GM21786 (cell line): ENCODE measurements around the gene CREG2.

Source experiments
- ATAC-seq: cut with Tn5 transposase; IDR thresholded peaks from one replicate; pipeline ENCODE4 v1.9.1; 2021; ENCODE audit not compliant: unreplicated experiment

CREG2 gene

GRCh38 chr2:101409699-101410098 is 22.4 kb upstream of the CREG2 start:
- ATAC-seq, result no peak

GRCh38 chr2:101408925-101409324 is 21.6 kb upstream of the CREG2 start:
- no peak for ATAC-seq

DNA sequence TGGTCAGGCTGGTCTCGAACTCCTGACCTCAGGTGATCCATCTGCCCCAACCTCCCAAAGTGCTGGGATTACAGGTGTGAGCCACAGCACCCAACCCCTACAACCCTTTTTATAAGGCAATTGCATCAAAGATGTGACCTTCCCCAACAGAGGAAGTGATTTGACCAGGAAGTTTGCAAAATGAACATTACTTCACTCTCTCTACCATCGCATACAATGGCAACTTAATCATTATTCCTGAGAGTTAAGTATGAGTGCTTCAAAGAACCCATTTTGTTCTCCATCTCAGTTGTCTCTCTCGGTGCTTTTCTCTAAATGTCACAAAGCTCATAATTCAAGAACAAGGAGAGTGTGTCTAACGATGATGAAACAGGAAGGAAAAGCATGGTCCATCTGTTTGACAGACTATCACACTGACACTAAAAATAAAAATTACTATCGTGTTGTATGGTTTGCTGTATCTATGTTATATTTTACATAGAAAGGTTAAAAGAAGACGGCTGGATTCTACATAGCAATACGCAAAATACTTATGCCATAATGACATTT is 18.1 kb upstream of the CREG2 start:
- ATAC-seq, result no peak

GRCh38 chr2:101403745-101404144 is 16.4 kb upstream of the CREG2 start:
- ATAC-seq, result no peak

DNA sequence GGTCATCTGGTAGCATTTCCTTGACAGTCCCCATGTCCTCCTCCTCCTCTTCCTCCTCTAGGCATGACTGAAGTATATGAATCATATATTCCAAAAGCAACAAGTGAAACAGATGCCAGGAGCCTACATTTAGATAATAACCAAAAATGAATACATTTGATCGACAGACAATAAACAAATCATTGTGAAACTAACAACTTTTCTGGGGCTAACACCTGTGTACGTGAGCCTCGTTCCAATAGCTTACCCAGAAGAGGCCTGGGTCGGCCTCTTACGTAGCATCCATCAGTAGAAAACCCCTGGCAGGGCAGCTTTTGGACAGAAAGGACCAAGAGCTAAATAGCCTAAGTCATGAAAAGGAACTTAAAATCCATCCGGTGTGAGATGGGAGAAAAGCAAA is 15.3 kb upstream of the CREG2 start:
- ATAC-seq, result no peak

DNA sequence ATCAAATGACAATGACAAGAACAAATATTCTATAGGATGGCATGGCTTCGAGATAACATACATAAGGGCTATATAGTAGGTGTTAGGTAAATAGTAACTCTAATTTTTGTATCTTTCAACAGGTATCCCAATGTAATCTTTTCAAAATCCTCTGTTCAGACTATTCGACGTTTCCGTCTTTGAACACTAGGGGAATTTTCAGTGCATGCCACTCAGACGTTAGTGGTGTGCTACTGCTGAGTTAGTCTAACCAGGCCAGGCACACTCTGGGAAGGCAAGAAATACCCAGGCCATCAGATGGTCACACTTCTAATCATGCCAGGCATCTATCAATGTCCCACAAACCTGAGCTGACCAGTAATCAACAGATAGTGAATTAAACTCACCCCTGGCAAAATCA is 14.6 kb upstream of the CREG2 start:
- ATAC-seq, result no peak

GRCh38 chr2:101401326-101401665 is 14.0 kb upstream of the CREG2 start:
- no peak for ATAC-seq

- ATAC-seq, result no peak
These were observed 13.4 kb upstream of the CREG2 start for GRCh38 chr2:101400506-101401325.

DNA sequence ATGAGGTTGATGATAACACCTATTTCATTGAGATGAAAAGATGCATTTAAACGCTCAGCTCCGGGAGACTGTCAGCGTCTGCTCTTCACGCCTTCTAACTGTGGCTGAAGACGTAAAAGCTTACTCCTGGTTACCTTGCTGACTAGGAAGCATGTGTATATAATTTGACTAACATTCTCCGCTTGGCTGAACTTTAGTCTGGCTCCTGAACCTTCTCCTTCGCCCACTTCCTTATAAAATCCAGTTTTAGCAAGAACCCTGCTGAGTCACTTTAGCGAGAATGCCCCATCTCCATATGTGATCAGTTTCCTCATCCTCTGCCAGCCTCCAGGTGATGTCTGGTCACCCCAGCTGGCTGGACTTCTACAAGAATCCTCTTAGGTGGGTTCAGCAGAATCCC is 12.7 kb upstream of the CREG2 start:
- ATAC-seq, result no peak

DNA sequence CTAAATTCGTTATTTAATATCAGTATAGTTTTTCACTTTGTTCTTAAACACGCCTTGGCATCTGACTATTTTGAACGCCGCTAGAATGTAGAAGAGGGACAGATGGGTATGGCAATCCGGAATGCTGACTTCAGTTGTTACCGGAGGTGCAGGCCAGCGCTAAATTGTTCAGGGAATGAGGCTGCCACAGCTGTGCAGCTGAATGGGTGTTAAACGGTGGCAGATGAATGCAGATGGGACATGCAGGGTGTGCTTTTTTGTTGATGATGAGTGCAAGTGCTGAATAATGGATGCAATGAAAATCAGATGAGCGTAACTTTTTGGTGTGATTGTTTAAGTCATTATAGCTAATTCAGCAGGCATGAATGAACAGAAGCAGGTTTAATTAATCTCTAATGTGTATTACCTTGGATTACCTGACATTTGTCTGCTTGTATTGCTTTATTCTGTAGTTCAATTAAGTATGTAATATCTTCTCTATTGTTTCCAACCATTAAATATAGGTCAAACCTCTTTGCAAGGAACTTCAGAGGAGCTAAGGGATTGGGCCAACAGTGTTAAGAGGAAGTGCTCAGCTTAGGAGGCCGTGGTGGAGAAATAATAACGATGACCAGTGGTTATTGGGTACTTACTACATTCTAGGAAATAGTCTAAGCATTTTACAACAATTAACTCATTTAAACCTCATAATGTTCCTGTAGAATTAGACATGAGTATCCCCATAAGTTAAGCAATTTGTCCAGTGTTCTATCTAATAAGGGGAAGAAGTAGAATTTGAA is 11.9 kb upstream of the CREG2 start:
- ATAC-seq, result no peak

GRCh38 chr2:101398116-101398821 is 11.0 kb upstream of the CREG2 start:
- no peak for ATAC-seq

DNA sequence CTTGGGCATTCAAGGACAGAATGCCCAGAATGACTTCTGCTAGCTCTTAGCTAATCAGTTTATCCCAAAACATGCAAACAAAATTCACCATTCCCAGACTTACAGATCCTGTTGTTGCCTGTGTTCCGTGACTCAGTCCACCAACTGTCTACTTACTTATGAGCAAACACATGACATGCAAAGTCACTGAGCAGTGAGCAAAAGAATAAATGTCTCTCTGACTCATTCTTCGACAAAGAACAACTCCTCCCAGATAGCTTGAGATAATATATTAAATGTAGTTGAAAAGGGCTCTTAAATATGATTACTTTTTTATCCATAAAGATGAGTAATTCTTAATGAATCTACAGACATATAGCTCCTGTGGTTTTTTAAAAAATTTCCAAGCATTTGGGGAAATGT is 9.0 kb upstream of the CREG2 start:
- ATAC-seq, result no peak

DNA sequence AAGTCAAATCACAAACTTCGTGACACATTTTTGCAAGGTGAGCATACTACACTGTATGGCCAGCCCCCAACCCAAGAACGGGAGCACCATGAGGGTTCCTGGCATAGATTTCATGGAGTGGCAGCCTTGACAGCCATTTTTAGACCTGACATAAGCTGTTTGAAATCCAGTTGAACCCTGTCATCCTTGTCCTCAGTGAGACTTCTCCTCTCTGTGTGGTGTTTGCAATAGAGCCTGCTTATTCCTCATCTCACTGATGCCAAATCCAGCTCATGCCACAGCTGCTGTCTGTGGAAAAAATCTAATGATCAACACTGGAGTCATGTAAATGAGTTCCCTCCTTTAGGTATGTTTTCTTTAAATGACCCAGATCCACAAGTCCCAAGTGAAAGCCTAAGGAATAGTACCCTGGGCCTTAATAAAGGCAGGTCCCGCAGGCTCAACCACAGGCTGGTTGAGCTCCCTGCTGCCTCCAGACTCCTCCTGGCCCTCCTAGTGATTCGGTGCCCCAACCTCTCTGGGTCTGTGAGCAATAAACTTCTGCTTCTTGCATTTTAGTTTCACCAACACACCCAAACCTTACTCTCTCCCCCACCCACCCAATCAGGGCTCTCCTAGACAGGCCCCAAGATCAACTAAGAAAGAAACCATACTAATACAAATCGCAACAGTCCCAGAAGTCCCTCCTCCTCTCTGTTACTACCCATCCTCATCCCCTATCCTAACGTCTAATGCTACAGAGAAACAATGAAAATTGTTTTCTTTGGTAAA is 8.4 kb upstream of the CREG2 start:
- ATAC-seq, result no peak

GRCh38 chr2:101388232-101388631 is 929 bp upstream of the CREG2 start:
- ATAC-seq, result no peak

DNA sequence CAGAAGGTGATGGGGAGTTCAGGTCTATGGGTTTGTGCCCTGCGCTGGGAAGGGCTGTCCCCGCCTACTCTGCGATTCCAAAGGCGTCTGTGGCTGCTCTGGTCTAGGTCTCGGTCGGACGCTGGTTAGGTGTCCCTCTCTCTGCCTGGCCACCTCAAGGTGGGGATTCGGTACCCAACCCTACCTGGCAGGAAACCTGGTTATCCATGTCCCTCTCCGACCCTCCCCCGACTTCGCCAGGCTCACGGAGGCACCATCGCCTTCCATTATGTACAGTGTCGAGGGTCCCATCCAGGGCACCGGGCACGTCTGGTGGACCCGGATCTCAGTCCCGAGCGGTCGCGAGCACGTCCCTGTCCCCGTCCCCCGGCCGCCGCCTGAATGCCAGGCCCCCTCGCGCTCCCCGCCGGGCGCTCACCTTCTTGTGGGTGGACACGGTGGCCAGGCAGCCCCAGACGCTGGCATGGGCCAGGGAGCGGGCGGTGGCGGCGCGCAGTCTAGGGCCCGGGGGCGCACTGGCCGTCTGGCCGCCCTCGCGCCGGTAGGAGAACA is 628 bp downstream of the CREG2 start:
- no peak for ATAC-seq

DNA sequence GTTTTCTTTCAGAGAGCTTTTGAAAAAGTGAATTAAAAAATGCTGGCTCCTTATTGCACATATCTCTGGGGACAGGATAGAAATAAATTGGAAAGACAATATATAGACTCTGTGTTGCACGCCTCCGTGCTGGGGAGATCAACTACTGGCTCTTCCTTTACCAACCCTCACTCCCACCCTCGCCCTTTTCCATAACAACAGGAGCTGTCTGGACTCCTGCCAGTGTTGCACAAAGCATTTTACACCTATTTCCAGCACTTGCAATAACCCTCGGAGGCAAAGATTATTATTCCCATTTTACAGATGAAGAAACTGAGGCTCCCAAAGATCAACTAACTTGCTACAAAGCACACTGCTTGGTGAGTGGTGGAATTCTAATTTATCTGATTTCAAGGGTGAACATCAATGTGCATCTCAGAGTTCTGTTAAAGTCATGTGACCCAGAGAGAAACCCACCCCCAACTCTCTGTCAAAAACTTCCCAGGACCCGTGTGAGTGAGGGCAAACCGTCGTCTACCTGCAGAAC is 4.2 kb downstream of the CREG2 start:
- no peak for ATAC-seq

- ATAC-seq, result no peak
These were observed 4.9 kb downstream of the CREG2 start for GRCh38 chr2:101382442-101382841.

DNA sequence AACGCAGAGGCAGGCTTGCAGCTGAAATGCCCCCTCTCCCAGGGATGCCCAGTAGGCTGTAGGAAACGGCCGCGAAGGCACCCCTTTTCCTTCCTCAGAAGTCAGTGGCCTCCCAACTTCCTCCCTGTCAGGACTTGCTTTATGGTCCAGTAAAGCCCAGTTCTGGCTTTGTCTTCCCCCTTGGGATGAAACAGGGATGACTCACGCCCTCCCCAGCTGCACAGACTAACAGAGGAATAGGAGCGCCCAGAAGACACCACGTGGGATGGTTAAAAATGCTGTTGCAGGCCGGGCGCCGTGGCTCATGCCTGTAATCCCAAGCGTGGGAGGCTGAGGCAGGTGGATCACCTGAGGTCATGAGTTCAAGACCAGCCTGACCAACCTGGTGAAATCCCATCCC is 6.9 kb downstream of the CREG2 start:
- ATAC-seq, result no peak

DNA sequence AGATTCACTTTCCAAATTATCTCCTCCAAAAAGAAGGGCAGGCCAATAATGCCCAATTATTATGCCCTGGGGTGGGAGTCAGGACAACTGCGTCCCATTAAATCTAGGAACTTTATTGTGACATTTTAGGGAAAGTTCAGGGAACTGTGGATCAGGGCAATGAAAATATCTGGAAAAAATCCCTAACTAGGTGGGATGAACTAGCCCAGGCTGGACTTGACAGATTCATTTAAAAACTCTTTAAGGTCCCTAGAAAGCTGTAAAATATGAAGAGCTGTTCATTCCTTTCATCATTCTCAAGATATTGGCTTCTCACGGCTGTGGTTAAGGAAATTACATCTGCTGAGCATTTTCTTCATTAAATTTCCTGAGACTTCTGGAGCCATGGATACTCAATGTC is 8.2 kb downstream of the CREG2 start:
- ATAC-seq, result no peak

GRCh38 chr2:101375653-101376052 is 11.7 kb downstream of the CREG2 start:
- ATAC-seq, result no peak
